ENCODE results near the gene SLC12A8.
A peak's percentile ranks its signal among the peaks of the same experiment; 100 is the strongest.

The SLC12A8 gene

GRCh38 chr3:125115640-125116039 is 96.9 kb downstream of the SLC12A8 start:
- TF ChIP-seq CTCF (conservative IDR thresholded peaks at IDR 0.05; ENCODE audit: control insufficient read depth, insufficient read depth, low read depth, low read length): no peak
- no peak overlapping the region for H3K4me3 ChIP-seq (ENCODE audit: control insufficient read depth, low read depth, low read length)
- DNase-seq (ENCODE audit: low read depth): peak; percentile 38

DNA sequence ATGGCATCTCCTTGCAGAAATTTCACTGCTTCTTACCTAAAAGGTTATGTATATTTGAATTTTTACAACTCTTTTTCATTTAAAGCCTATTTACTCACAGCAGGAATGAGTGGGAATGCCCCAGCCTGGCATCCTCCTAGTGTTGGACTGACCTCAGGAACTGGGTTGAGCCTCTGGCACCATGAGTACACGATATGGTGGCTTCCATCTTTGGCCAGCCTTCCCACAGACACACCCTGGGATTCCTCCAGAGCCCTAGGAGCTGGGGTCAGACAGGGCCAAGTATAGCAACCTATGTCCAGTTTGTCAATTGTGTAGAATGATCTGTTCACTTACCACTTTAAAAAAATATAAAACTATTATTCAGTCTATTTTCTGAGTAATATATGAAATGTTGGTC is 99.6 kb downstream of the SLC12A8 start:
- DNase-seq (ENCODE audit: low read depth): no peak
- H3K4me3 ChIP-seq (ENCODE audit: control insufficient read depth, low read depth, low read length): no peak overlapping the region
- no peak for TF ChIP-seq CTCF (conservative IDR thresholded peaks at IDR 0.05; ENCODE audit: control insufficient read depth, insufficient read depth, low read depth, low read length)

DNA sequence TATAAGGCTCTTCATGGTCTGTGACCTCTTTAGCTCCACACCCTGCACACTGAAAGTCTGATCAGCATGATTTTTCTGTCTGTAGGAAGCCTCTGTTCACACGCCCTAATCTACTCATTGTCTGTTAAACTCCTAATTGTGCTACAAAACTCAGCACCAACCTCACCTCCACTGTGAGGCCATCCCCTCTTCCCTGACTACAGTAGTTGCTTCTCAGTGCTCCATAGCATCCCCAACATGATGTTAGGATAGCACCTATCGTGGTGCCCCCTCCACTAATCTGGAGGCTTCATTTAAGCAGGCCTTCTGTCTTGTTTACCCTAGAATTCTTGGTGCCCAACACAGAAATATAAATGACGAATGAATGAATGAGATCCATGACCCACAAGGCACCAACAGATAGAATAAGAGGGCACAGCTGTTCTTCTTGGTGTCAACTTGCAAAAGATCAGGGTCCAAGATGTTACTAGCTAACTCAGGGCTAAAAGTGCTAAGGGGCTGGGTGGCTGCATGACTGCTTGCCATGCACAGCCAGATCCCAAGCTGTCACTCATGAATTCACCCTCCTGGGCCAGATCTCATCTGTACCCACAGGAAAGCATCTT is 101.6 kb downstream of the SLC12A8 start:
- H3K4me3 ChIP-seq (ENCODE audit: control insufficient read depth, low read depth, low read length): no peak overlapping the region
- DNase-seq (ENCODE audit: low read depth): no peak
- no peak for TF ChIP-seq CTCF (conservative IDR thresholded peaks at IDR 0.05; ENCODE audit: control insufficient read depth, insufficient read depth, low read depth, low read length)

- no peak overlapping the region for H3K4me3 ChIP-seq (ENCODE audit: control insufficient read depth, low read depth, low read length)
- peak; percentile 99 for DNase-seq (ENCODE audit: low read depth)
- no peak for TF ChIP-seq CTCF (conservative IDR thresholded peaks at IDR 0.05; ENCODE audit: control insufficient read depth, insufficient read depth, low read depth, low read length)
Measured at GRCh38 chr3:125110016-125110875, 102.3 kb downstream of the SLC12A8 start.

DNA sequence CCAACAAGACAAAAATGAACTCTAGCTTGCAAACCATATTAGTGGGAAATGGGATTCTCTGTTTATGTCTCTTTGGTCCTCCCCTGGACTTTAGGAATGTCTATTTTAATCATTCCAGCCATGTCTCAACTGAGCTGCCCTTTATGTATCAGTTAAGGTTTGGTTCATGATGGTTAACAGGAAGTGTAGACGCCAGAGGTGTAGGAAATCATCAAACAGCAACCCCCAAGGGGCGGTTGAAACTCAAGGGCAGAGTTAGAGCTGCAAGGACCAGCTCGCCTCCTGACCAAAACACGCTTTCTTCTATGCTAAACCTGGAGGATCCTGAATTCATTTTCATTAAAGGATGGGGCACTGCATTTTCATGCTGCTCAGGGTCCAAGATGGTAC is 103.0 kb downstream of the SLC12A8 start:
- no peak overlapping the region for H3K4me3 ChIP-seq (ENCODE audit: control insufficient read depth, low read depth, low read length)
- DNase-seq (ENCODE audit: low read depth): no peak
- TF ChIP-seq CTCF (conservative IDR thresholded peaks at IDR 0.05; ENCODE audit: control insufficient read depth, insufficient read depth, low read depth, low read length): no peak

GRCh38 chr3:125108833-125109535 is 103.6 kb downstream of the SLC12A8 start:
- no peak for TF ChIP-seq CTCF (conservative IDR thresholded peaks at IDR 0.05; ENCODE audit: control insufficient read depth, insufficient read depth, low read depth, low read length)
- H3K4me3 ChIP-seq (ENCODE audit: control insufficient read depth, low read depth, low read length): no peak overlapping the region
- DNase-seq (ENCODE audit: low read depth): no peak

All from fibroblast of mammary gland (primary cell).